Activated naive CD4-positive, alpha-beta T cell treated with anti-CD3 and anti-CD28 coated beads for 36 hours (primary cell): ENCODE results near the gene CACNA1I. TPM values are rescaled to one million over a fixed set of nuclear protein-coding genes. Genes with fewer than 3 reads are reported as not detected.

Experiments used
- CTCF ChIA-PET: fragments of 350-600 bp; sonication (Branson Sonifier 250); formaldehyde crosslinking; loops from one replicate; lab custom pipeline; 2021; ENCODE audit warnings: antibody characterized with exemption; lab: Charles Lee
- DNase-seq: peaks from one replicate; pipeline ENCODE4 v3.0.0-alpha.2; 2020
- H3K27ac Mint-ChIP-seq: one replicate; pipeline ENCODE4 v1.8.0; 2021; ENCODE audit warnings: mild to moderate bottlenecking, mixed read lengths
- H3K27me3 Mint-ChIP-seq: one replicate; pipeline ENCODE4 v1.8.0; 2021; ENCODE audit warnings: low read depth, mixed read lengths
- H3K36me3 Mint-ChIP-seq: one replicate; pipeline ENCODE4 v1.8.0; 2021; ENCODE audit warnings: low read depth, mixed read lengths
- H3K4me1 Mint-ChIP-seq: one replicate; pipeline ENCODE4 v1.8.0; 2021; ENCODE audit warnings: low read depth, mixed read lengths
- H3K4me3 Mint-ChIP-seq: one replicate; pipeline ENCODE4 v1.8.0; 2021; ENCODE audit warnings: mild to moderate bottlenecking, moderate library complexity, mixed read lengths
- H3K9me3 Mint-ChIP-seq: one replicate; pipeline ENCODE4 v1.8.0; 2021; ENCODE audit warnings: mixed read lengths
- intact Hi-C: fragments of 100-400 bp; cut with micrococcal nuclease; formaldehyde crosslinking; loops from one replicate; pipeline ENCODE4 v1.15.1; 2023
- total RNA-seq, 2 experiments: library from RNA; stranded (reverse); gene quantifications; one replicate each; pipeline ENCODE4 v1.2.3, GENCODE V29; 2021

Gene CACNA1I
- total RNA-seq, 2 experiments from 2014 or later = 0.27 to 0.31 TPM

DNA sequence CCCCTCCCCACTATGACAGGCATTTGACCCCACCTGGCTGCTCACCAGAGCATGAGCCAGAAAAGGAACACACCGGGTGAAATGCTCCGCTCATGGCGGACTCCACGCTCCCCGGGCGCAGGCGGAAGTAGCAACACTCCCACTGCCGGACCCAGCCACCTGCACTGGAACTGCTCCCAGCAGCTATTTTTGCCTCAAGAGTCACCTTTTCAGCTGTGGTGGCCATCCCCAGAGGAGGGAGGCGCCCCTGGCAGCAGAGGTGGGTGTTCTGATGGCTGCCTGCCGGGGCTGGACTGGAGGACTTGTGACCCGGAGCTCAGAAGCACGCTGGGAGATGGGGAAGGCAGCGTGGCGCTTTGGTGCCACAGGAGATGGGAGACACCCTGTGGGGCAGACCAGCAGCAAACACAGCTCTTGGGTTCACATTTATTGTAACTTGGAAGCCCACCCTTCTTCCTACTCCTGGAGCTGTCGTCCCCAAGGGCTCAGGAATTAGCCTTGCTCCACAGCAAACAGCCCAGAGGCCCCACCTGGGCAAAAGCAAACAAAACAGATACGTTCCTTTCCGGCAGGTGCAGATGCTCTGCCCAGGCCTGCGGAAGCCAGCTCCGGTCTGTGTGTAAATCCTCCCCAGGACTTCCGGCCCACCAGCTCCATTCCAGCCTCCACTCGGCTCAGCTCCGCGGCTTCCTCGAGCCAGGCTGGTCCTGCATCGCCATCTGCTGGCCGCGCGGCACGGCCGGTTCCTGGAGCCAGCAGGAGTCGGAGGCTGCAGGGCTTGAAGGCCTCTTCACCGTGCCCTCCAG is 41.7 kb upstream of the CACNA1I start:
- no peaks in the 10 kb centered on the region for H3K27me3 Mint-ChIP-seq
- H3K4me1 Mint-ChIP-seq = peaks cover 76% of the 10 kb centered on the region
- intact Hi-C loops = loop anchor here (1.0 to 2.0 kb wide), 5 partner anchors 26 to 358 kb away; partner anchors contain the start of genes MIEF1 and TAB1

DNA sequence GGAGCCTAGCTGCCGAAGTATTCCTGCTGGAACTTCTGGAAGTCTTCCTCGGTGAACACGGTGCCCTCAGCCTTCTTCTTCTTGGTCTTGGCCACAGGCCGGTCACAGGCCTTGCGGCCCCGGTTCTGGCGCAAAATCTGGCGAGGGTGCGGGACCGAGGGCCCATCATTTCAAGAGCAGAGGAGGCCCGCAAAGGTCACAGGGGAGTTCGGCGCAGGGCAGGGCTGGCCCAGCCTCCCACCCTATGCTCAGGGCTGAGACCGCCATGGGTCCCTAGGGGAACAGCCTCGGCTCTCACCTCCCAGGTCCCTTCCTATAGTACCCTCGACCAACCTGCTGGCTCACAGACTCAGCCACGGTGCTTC is 41.1 kb upstream of the CACNA1I start:
- intact Hi-C loops = loop anchor here (1.0 to 2.0 kb wide), 5 partner anchors 27 to 358 kb away; partner anchors contain the start of genes MIEF1 and TAB1
- H3K36me3 Mint-ChIP-seq = peaks cover 36% of the 10 kb centered on the region
- no peak overlapping the region for H3K4me3 Mint-ChIP-seq
- peaks cover 73% of the 10 kb centered on the region for H3K4me1 Mint-ChIP-seq
- CTCF ChIA-PET = interaction anchor here (0.7 to 11.1 kb wide), 24 partner anchors 9 to 507 kb away, joined by 3 to 208 read pairs (median 5); partner anchors contain the start of genes ATF4, MIEF1, RPL3 and TAB1
- no peaks in the 10 kb centered on the region for H3K27me3 Mint-ChIP-seq
- H3K9me3 Mint-ChIP-seq = no peaks in the 10 kb centered on the region
- H3K27ac Mint-ChIP-seq = peak overlapping the region; percentile 83
- DNase-seq = no peak

More for the DNA sequence above, 41.7 kb upstream of the CACNA1I start:
- peak; percentile 96 for DNase-seq
- Mint-ChIP-seq H3K4me3 (peak overlapping the region; percentile 47), H3K9me3 (no peaks in the 10 kb centered on the region), H3K27ac (peak overlapping the region; percentile 83), H3K36me3 (peaks cover 36% of the 10 kb centered on the region)
- CTCF ChIA-PET = interaction anchor here (0.6 to 11.1 kb wide), 28 partner anchors 8 to 508 kb away, joined by 3 to 208 read pairs (median 4); partner anchors contain the start of genes ATF4, MIEF1, RPL3 and TAB1

DNA sequence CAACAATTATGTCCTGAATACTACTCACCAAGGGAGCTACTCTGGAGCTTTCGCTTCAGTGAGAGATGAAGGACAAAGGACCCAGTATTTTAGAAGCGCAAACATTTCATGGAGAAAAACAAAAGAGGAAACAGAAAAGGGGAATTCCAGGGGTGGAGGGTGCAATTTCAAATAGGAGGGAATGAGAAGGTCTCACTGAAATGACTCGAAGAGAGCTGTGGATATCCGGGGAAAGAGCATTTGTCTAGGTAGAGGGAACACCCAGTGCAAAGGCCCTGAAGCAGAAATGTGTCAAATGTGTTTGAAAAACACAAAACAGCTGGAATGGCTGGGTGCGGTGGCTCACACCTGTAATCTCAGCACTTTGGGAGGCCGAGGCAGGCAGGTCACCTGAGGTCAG is 40.4 kb upstream of the CACNA1I start:
- Mint-ChIP-seq H3K4me1 (peaks cover 67% of the 10 kb centered on the region), H3K9me3 (no peaks in the 10 kb centered on the region), H3K4me3 (no peak overlapping the region), H3K36me3 (peaks cover 31% of the 10 kb centered on the region), H3K27me3 (no peaks in the 10 kb centered on the region), H3K27ac (no peak overlapping the region)
- DNase-seq = no peak
- intact Hi-C loops = loop anchor here (5.0 to 10.0 kb wide), 3 partner anchors 647 to 1755 kb away; partner anchors contain the start of genes ADSL, RANGAP1 and TNRC6B
- CTCF ChIA-PET = interaction anchor here (0.7 to 11.1 kb wide), 10 partner anchors 14 to 514 kb away, joined by 3 to 208 read pairs (median 5); partner anchors contain the start of gene MIEF1

DNA sequence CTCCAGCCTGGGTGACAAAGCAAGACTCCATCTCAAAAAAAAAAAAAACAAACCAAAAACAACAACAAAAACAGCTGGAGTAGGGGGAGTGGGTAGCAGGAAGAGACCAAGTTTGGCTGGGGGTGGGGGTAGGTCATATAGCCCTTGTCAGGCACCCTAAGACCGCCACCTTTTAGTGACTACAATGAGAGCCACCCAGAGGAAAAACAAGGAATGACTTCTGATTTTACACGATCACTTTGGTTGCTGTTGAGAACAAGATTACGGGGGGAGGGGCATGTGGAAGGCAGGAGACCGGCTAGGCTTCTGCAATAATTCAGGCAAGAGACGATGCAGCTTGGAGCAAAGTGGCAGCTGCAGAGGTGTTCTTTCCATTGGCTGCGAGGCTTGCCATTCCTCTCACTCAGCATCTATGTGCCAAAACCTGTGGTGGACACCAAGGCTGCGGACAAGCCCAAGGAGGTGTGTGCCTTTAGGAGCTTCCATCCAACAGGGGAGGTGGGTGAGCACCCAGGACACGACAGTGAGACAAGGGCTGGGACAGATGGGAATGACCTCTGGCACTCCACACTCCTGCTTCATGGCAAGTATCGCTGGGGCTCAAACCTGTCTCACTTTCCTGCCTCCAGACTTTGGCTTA is 39.7 kb upstream of the CACNA1I start:
- CTCF ChIA-PET = interaction anchor here (0.6 to 11.1 kb wide), 14 partner anchors 15 to 1235 kb away, joined by 3 to 208 read pairs (median 4); partner anchors contain the start of gene MIEF1
- intact Hi-C loops = loop anchor here (5.0 to 10.0 kb wide), 3 partner anchors 646 to 1754 kb away; partner anchors contain the start of genes ADSL, RANGAP1 and TNRC6B
- DNase-seq = peak; percentile 47

GRCh38 chr22:39532215-39533073 is 38.1 kb upstream of the CACNA1I start, which contains the start of gene RPS19BP1:
Gene RPS19BP1 (minus strand): TSS chr22:39532748. CDS start chr22:39532738, 10 bp downstream.
- CTCF ChIA-PET = interaction anchor here (1.1 to 11.1 kb wide), 4 partner anchors 38 to 216 kb away, joined by 3 to 208 read pairs (median 4); no protein-coding TSS in a partner anchor
- H3K4me3 Mint-ChIP-seq = peak within 1 kb of the TSS; percentile 94
- peaks cover 49% of the 10 kb centered on the region for H3K4me1 Mint-ChIP-seq
- H3K9me3 Mint-ChIP-seq = no peaks in the 10 kb centered on the region
- DNase-seq = peak; percentile 100
- peaks cover 23% of the 10 kb centered on the region for H3K36me3 Mint-ChIP-seq
- H3K27ac Mint-ChIP-seq = peak within 1 kb of the TSS; percentile 91
- no peaks in the 10 kb centered on the region for H3K27me3 Mint-ChIP-seq
- intact Hi-C loops = loop anchor here (1.0 to 10.0 kb wide), 8 partner anchors 12 to 1752 kb away; partner anchors contain the start of genes ADSL, ATF4, RANGAP1 and RPL3

More for the DNA sequence above, 39.7 kb upstream of the CACNA1I start:
- Mint-ChIP-seq H3K4me1 (peaks cover 61% of the 10 kb centered on the region), H3K36me3 (peaks cover 26% of the 10 kb centered on the region), H3K27ac (peak overlapping the region; percentile 40), H3K9me3 (no peaks in the 10 kb centered on the region), H3K27me3 (no peaks in the 10 kb centered on the region), H3K4me3 (peak overlapping the region; percentile 94)

DNA sequence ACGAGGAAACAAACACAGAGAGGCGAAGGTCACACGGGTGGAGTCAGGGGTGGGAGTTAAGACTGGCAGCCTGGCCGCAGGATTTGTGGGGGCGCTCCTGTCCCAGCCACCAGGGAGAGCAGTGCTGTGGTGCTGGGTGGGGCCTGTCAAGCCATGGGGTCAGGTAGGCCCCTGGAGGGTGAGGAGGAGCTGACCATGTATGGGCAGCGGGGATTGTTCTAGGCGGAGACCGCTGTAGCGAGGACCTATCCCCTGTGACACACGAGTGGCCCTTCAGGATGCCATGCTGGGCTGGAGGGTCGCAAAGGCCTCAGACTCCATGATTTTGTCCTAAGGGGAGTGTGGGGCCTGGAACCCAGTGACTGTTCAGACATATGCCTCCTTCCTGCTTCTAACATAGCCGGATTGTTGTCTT is 36.5 kb upstream of the CACNA1I start:
- CTCF ChIA-PET = interaction anchor here (0.6 to 4.1 kb wide), 35 partner anchors 10 to 814 kb away, joined by 3 to 67 read pairs (median 5); partner anchors contain the start of gene TAB1
- Mint-ChIP-seq H3K27me3 (no peaks in the 10 kb centered on the region), H3K4me3 (no peak overlapping the region), H3K36me3 (peaks cover 17% of the 10 kb centered on the region), H3K27ac (peak overlapping the region; percentile 4), H3K4me1 (peaks cover 33% of the 10 kb centered on the region), H3K9me3 (no peaks in the 10 kb centered on the region)
- DNase-seq = no peak
- intact Hi-C loops = loop anchor here (1.0 to 10.0 kb wide), 4 partner anchors 490 to 1751 kb away; partner anchors contain the start of genes ADSL, RANGAP1 and TNRC6B

- Mint-ChIP-seq H3K9me3 (no peaks in the 10 kb centered on the region), H3K27me3 (no peaks in the 10 kb centered on the region), H3K4me1 (peaks cover 26% of the 10 kb centered on the region), H3K36me3 (peaks cover 15% of the 10 kb centered on the region), H3K27ac (peak overlapping the region; percentile 4), H3K4me3 (no peak overlapping the region)
- intact Hi-C loops = loop anchor here (1.0 to 10.0 kb wide), 4 partner anchors 490 to 1750 kb away; partner anchors contain the start of genes ADSL, RANGAP1 and TNRC6B
- DNase-seq = peak; percentile 89
- CTCF ChIA-PET = interaction anchor here (0.6 to 4.1 kb wide), 38 partner anchors 10 to 813 kb away, joined by 3 to 67 read pairs (median 5); partner anchors contain the start of gene TAB1
Measured at GRCh38 chr22:39534591-39535356, 35.8 kb upstream of the CACNA1I start.

- Mint-ChIP-seq H3K27me3 (no peaks in the 10 kb centered on the region), H3K9me3 (no peaks in the 10 kb centered on the region), H3K4me1 (peaks cover 20% of the 10 kb centered on the region), H3K27ac (no peak overlapping the region), H3K36me3 (peaks cover 10% of the 10 kb centered on the region), H3K4me3 (no peak overlapping the region)
- intact Hi-C loops = loop anchor here (10.0 kb wide), 1 partner anchor 1749 kb away; the partner anchor contains the start of gene RANGAP1
- DNase-seq = no peak
- CTCF ChIA-PET = interaction anchor here (0.6 to 4.1 kb wide), 27 partner anchors 9 to 813 kb away, joined by 3 to 67 read pairs (median 6); no protein-coding TSS in a partner anchor
Measured at GRCh38 chr22:39535357-39535725, 35.2 kb upstream of the CACNA1I start.

DNA sequence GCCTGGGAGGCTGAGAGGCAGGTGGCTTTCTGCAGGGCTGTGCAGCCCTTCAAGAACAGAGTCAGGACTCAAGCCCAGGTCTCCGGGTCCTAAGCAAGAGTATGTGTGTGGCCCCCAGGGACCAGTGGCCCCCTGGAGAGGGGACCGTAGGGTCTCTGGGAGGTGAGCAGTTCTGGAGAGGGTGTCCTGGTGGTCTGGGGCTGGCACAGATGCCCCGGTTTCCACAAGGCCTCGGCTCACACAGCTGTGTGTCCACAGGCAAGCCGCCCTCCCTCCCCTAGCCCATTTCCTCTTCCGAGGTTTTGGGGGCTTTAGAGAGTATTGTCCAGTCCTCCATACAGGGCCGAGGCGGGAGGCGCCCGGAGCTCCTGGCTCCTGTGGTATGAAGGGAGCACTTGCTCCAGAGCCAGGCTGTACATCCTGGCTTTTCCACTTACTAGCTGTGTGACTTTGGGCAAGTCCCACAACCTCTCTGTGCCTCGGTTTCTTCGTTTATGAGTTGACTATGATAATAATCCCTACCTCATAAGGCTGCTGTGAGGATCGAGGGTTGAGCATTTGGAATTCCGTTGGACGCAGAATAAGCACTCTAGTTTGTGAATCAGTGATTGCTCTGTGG is 34.6 kb upstream of the CACNA1I start:
- intact Hi-C loops = loop anchor here (10.0 kb wide), 1 partner anchor 1749 kb away; the partner anchor contains the start of gene RANGAP1

DNA sequence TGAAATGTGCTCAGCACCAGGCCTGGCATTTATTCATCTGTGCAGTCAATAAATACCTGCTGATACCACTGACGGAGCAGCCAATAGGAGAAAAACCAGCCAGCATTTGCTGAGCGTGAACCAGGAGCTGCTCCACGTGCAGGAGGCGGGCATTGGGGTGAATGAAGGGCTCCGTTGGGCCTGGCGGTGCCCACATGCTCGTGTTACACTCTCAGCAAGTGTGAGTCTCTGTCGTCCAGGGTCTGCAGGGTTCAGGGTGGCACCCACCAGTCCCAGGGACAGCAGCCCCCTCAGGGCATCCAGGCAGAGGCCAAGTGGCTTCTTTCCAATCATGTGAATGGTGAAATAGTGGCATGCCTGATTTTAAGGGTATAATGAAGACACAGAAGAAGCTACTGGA is 33.8 kb upstream of the CACNA1I start:
- Mint-ChIP-seq H3K27ac (no peak overlapping the region), H3K36me3 (peaks cover 2% of the 10 kb centered on the region), H3K27me3 (no peaks in the 10 kb centered on the region), H3K4me1 (peaks cover 7% of the 10 kb centered on the region), H3K4me3 (no peak overlapping the region), H3K9me3 (no peaks in the 10 kb centered on the region)
- no peak for DNase-seq
- intact Hi-C loops = loop anchor here (10.0 kb wide), 1 partner anchor 1748 kb away; the partner anchor contains the start of gene RANGAP1
- CTCF ChIA-PET = interaction anchor here (1.2 to 4.1 kb wide), 3 partner anchors 23 to 489 kb away, joined by 3 to 67 read pairs (median 9); no protein-coding TSS in a partner anchor

More for the DNA sequence above, 34.6 kb upstream of the CACNA1I start:
- no peak overlapping the region for H3K27ac Mint-ChIP-seq
- H3K4me3 Mint-ChIP-seq = no peak overlapping the region
- CTCF ChIA-PET = interaction anchor here (1.2 to 4.1 kb wide), 12 partner anchors 8 to 812 kb away, joined by 3 to 67 read pairs (median 6); no protein-coding TSS in a partner anchor
- peaks cover 5% of the 10 kb centered on the region for H3K36me3 Mint-ChIP-seq
- peaks cover 14% of the 10 kb centered on the region for H3K4me1 Mint-ChIP-seq
- no peak for DNase-seq
- H3K27me3 Mint-ChIP-seq = no peaks in the 10 kb centered on the region
- H3K9me3 Mint-ChIP-seq = no peaks in the 10 kb centered on the region
